DMS 273 (cell line): Measurements from ENCODE around the gene CCDC159.
A peak's percentile ranks its signal among the peaks of the same experiment; 100 is the strongest.
"Not testable (repeated sequence)": the region's sequence is repeated elsewhere in the genome, so short reads cannot be mapped to it uniquely, and the experiment has no call there.

Experiments
- DNase-seq: peaks from one replicate; lab custom pipeline; 2025; ENCODE audit not compliant: unreplicated experiment; lab: John Stamatoyannopoulos, UW

The CCDC159 gene

GRCh38 chr19:11364296-11364904, 18.1 kb downstream of the CCDC159 start:
- DNase-seq = no peak

GRCh38 chr19:11364935-11365334, 18.6 kb downstream of the CCDC159 start:
- peak; percentile 58 for DNase-seq

- DNase-seq = peak; percentile 33
Measured at GRCh38 chr19:11365557-11366117, 19.3 kb downstream of the CCDC159 start.

- no peak for DNase-seq
Measured at GRCh38 chr19:11367528-11367927, 21.2 kb downstream of the CCDC159 start.

DNA sequence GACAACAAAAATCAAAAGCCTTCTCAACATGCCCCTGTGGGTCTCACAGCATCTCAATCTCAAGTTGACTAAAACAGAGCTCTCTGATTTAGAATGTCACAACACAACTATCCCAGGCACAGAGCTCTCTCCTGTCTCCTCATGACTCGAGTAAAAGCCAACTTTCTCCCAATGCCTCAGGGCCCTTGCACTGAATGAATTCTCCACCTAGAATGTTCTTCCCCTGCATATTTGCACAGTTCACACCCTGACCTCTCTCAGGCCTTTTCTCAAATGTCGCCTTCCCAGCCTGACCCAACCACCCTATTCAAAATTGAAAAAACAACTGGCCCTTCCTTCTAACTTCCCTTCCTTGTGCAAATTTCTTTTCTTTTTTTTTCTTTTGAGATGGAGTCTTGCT, 24.4 kb downstream of the CCDC159 start:
- DNase-seq = no peak

GRCh38 chr19:11373166-11373884, 27.0 kb downstream of the CCDC159 start:
- DNase-seq = peak; percentile 90

- DNase-seq = no peak
Measured at GRCh38 chr19:11373885-11374432, 27.6 kb downstream of the CCDC159 start.

DNA sequence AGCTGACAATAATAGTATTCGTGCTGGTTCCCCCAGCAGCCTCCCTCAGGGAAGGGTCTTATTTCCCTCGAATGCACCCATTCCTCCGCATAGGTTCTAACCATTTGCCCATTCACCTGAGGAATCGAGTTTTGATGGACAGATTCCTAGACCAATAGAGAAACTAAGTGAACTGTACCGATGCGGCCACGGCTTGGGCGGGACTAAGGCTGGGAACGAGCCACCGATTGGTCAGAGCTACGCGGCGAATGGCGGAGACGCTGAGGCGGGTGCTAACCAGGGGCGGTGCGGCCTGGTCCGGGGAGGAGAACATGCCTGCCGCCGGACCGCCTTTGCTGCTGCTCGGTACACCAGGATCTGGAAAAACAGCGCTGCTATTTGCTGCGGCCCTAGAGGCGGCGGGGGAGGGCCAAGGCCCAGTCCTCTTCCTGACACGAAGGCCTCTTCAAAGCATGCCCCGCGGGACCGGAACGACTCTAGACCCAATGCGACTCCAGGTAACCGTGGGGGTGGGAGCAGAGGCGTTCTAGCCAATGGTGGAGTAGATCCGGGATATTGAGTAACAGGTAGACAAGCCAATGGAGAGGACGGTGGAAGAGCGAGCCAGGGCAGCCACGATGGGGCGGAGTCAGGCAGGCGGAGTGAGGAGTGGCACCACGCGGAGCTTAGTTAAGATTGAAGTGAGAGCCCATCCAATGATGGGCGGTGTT, 28.3 kb downstream of the CCDC159 start, which contains the start of gene SWSAP1:
SWSAP1 (plus strand) TSS at position 234 of the 710 bp plus-strand sequence; CDS start at position 249, 15 bp downstream.
- DNase-seq = peak; percentile 100

- peak; percentile 82 for DNase-seq
Measured at GRCh38 chr19:11375143-11375948, 29.0 kb downstream of the CCDC159 start.

DNA sequence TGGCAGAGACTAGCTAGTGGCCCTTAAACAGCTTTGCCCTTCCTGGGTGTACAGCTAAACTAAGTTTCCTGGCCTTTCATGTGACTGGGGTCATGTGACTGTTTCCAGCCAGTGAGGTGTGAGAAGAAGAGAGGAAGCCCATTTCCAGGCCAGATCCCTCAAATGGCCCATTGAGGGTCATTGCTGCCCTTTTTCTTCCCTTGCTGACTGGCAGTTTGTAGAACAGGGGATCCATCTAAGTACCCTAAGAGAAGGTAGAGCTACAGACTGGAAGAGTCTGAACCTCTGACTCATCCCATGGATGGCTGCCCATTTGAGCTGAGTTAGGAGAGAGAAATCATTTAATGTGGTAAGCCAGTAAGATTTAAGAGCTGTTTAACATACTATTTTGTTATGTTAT, 30.9 kb downstream of the CCDC159 start:
- DNase-seq = peak; percentile 51

DNA sequence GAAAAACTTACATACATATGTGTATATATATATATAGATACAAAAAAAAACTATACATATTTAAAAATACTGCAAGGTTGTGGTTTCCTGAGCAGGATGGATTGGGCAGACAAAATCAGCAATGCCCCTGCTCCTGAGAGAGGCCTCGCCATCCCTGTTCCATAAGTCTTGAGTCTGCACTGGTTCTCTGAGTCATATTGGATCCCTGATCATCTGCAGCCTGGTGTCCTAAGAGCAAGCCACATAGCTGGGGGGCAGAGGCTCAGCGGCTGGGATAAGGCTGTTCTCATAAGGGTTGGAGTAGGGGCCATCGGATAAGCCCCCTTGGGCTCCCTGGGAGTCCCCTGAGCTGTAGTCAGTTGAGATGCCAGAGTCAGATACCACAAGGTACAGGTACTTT, 31.4 kb downstream of the CCDC159 start:
- DNase-seq = no peak

- peak; percentile 64 for DNase-seq
Measured at GRCh38 chr19:11378319-11379189, 32.2 kb downstream of the CCDC159 start.

DNA sequence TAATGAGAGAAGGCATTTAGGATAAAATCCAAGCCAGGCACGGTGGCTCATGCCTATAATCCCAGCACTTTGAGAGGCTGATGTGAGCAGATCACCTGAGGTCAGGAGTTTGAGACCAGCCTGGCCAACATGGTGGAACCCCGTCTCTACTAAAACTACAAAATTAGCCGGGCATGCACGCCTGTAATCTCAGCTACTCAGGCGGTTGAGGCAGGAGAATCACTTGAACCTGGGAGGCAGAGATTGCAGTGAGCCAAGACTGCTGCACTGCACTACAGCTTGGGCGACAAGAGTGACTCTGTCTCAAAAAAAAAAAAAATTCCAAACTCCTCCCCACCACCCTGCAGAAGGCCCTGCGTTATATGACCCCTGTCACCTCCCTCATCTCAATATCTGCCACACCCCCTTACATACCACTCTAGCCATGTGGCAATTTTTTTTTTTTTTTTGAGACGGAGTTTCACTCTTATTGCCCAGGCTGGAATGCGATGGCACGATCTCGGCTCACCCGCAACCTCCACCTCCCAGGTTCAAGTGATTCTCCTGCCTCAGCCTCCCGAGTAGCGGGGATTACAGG, 33.0 kb downstream of the CCDC159 start:
- DNase-seq = not testable (repeated sequence)

GRCh38 chr19:11379857-11380350, 33.6 kb downstream of the CCDC159 start:
- DNase-seq = no peak

GRCh38 chr19:11380653-11381537, 34.6 kb downstream of the CCDC159 start:
- DNase-seq = peak; percentile 98

DNA sequence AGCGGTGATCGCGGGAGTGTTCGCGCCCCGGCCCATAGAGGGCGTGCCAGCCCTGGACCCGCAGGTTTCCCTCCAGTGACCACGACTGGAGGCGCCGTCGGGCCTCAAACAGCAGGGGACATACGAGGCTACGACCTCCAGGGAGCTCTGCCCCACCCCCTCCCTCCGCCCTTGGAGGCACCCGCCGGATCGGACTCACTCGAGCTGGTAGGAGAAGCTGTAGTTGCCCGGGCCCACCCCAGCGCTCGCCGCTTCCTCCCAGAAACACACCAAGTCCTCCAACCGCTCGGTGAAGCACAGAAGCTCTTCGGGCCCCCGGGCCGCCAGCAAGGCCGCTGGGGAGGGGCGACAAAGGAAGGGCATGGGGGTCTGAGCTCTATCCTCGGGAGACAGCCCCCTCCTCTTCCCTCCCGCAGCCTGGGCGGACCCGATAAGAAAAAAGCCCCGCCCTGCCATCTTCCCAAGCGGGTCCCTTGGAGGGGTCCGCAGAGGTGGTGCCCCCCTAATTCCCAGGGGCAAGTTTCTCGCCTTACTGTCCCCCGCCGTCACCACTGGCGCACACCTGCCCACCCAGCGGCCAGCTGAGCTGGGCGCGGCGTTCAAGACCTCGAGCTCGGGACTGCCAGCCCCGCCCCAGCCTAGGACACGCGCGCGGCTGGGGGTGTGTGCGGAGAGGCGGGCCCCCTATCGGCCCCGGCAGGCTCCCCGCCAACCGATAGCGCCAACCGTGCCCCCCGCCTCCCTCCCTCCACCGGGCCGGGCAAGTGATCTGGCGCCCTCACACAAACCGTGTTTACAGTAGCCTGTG, 36.8 kb downstream of the CCDC159 start:
- peak; percentile 72 for DNase-seq

DNA sequence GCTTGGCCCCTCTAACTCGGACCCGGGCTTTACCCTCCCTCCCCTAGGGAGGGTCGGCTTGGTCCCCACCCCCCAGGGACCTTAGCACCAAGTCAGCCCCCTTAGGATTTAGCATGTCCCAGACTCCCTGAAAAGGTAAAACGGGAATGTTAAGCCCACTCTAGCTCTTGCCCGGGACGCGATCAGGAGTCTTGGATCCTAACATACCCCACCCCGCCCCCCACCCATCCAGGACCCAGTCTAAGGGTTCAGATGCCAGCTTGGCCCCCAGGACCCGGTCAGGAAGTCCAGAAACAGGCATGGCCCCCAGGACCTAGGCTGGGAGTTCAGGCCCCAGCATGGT, 37.4 kb downstream of the CCDC159 start:
- no peak for DNase-seq
